Tibial nerve (tissue), 3 donors: Measurements from ENCODE around the gene SRR.

ENCODE experiments used
- POLR2A ChIP-seq, 2 donors: fragments of 450-650 bp; IDR thresholded peaks; one replicate each; pipeline ENCODE4 v1.6.1; 2017; ENCODE audit warnings: antibody characterized with exemption in 2 of 2, mild to moderate bottlenecking in 2 of 2, moderate library complexity in 2 of 2
- TF ChIP-seq, protein P1 (sequence below), 5 experiments: fragments of 200-600 bp in 3 of 5; fragments of 450-650 bp in 2 of 5; sonication (generic) in 3 of 5; IDR thresholded peaks; one replicate each; pipeline ENCODE4 v1.5.1; 2016 to 2019; ENCODE audit warnings: antibody characterized with exemption in 5 of 5, mild to moderate bottlenecking in 3 of 5, moderate library complexity in 2 of 5

GRCh38 chr17:2302778-2303203 lies 959 bp upstream of the SRR start:
- TF ChIP-seq, protein P1, sequence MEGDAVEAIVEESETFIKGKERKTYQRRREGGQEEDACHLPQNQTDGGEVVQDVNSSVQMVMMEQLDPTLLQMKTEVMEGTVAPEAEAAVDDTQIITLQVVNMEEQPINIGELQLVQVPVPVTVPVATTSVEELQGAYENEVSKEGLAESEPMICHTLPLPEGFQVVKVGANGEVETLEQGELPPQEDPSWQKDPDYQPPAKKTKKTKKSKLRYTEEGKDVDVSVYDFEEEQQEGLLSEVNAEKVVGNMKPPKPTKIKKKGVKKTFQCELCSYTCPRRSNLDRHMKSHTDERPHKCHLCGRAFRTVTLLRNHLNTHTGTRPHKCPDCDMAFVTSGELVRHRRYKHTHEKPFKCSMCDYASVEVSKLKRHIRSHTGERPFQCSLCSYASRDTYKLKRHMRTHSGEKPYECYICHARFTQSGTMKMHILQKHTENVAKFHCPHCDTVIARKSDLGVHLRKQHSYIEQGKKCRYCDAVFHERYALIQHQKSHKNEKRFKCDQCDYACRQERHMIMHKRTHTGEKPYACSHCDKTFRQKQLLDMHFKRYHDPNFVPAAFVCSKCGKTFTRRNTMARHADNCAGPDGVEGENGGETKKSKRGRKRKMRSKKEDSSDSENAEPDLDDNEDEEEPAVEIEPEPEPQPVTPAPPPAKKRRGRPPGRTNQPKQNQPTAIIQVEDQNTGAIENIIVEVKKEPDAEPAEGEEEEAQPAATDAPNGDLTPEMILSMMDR (IDR thresholded peaks at IDR 0.05): no peak
- TF ChIP-seq POLR2A (IDR thresholded peaks at IDR 0.05): no peak
